DND-41 (cell line): ENCODE measurements around the gene C1orf174.

ENCODE experiments used
- ATAC-seq: fragments of 200-7000 bp; cut with Tn5 transposase; 3 replicates; pipeline ENCODE4 v1.9.1; 2021; ENCODE audit warnings: low read depth; ENCODE audit not compliant: insufficient read depth
- DNase-seq: peaks from one replicate; pipeline ENCODE4 v3.0.0-alpha.2; 2020
- H2AFZ ChIP-seq: 2 replicates; pipeline ENCODE4 v1.6.0; 2012; ENCODE audit warnings: low read depth, low read length
- H3K27ac ChIP-seq: 2 replicates; pipeline ENCODE4 v1.5.1; 2012; ENCODE audit warnings: low read length, inconsistent platforms
- H3K27me3 ChIP-seq: fragments of 200-600 bp; sonication (generic); 2 replicates; pipeline ENCODE4 v1.6.0; 2012; ENCODE audit warnings: low read length, mild to moderate bottlenecking, inconsistent platforms; ENCODE audit not compliant: insufficient read depth, poor library complexity
- H3K36me3 ChIP-seq: 2 replicates; pipeline ENCODE4 v1.5.1; 2012; ENCODE audit warnings: low read length, inconsistent platforms; ENCODE audit not compliant: insufficient read depth
- H3K4me1 ChIP-seq: 2 replicates; pipeline ENCODE4 v1.5.1; 2012; ENCODE audit warnings: mild to moderate bottlenecking, low read length; ENCODE audit not compliant: insufficient read depth
- H3K4me2 ChIP-seq: 2 replicates; pipeline ENCODE4 v1.6.0; 2012; ENCODE audit warnings: mild to moderate bottlenecking, moderate library complexity, low read length, inconsistent platforms; ENCODE audit not compliant: insufficient read depth
- H3K4me3 ChIP-seq, 2 experiments: fragments of 200-600 bp in 1 of 2; shearing (Covaris generic) in 1 of 2; 2 replicates each; pipeline ENCODE4 v1.5.1; 2012 to 2016; ENCODE audit warnings: inconsistent platforms in 2 of 2, low read length in 2 of 2, mild to moderate bottlenecking in 2 of 2, low read depth in 1 of 2, moderate library complexity in 1 of 2
- H3K79me2 ChIP-seq: 2 replicates; pipeline ENCODE4 v1.6.0; 2012; ENCODE audit warnings: low read length, inconsistent platforms; ENCODE audit not compliant: insufficient read depth
- H3K9ac ChIP-seq: 2 replicates; pipeline ENCODE4 v1.6.0; 2012; ENCODE audit warnings: low read depth, mild to moderate bottlenecking, inconsistent platforms, low read length, moderate library complexity
- H3K9me3 ChIP-seq: 2 replicates; pipeline ENCODE4 v1.5.1; 2012; ENCODE audit warnings: low read length, moderate library complexity, mild to moderate bottlenecking, inconsistent platforms; ENCODE audit not compliant: insufficient read depth, severe bottlenecking
- H4K20me1 ChIP-seq: 2 replicates; pipeline ENCODE4 v1.6.0; 2012; ENCODE audit warnings: low read length; ENCODE audit not compliant: insufficient read depth
- EZH2 ChIP-seq: IDR thresholded peaks from 3 replicates; pipeline ENCODE4 v1.6.1; 2012; ENCODE audit warnings: borderline replicate concordance, low read depth, mild to moderate bottlenecking, moderate library complexity, low read length, inconsistent platforms; ENCODE audit not compliant: severe bottlenecking
- TF ChIP-seq, protein P1 (sequence below): IDR thresholded peaks from 2 replicates; pipeline ENCODE4 v1.5.1; 2012; ENCODE audit warnings: borderline replicate concordance, low read length, moderate library complexity, mild to moderate bottlenecking; ENCODE audit not compliant: poor library complexity, severe bottlenecking; ENCODE audit errors: extremely low read depth

Gene C1orf174

DNA sequence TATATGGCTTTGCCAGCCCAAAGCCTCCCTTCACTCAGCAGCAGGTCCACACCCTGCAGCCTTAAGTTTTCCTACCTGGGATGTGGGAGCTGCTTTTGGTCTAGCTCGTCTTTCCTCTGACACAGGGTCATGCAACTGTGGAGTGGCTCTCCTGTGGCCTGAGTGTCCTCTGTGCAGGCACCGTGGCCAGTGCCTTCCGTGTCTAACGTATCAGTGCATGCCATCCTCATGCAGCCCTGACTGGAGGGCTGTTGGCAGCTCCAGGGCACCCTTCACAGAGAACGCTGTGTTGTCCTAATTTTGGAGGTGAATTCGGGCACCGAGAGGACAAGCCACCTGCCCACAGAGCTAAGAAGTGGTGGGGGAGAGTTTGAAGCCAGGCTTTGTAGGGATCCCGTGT, 25.7 kb upstream of the C1orf174 start:
- no peak overlapping the region for H3K4me3 ChIP-seq

DNA sequence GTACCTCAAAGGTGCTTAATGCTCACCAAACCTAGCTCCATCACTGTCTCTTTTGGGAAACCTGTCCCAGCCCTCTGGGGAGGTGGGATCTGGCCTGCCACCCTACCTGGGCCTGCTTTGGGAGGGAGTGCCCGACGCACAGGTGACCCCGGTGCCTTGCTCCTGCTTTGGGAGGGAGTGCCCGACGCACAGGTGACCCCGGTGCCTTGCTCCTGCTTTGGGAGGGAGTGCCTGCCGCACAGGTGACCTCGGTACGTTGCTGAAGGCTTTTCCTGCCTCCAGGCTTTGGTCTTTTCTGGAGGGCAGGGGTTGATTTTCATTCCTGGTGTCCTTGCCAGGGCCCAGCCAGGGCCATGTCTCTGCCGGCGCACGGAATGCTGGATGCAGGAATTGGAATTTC, 25.2 kb upstream of the C1orf174 start:
- H4K20me1 ChIP-seq, result peaks cover 2% of the 10 kb centered on the region
- DNase-seq (no peak), ATAC-seq (no peak)
- H3K36me3 ChIP-seq, result no peaks in the 10 kb centered on the region
- H3K9ac ChIP-seq, result no peak overlapping the region
- H3K4me2 ChIP-seq, result no peak overlapping the region
- H3K4me3 ChIP-seq, result no peak overlapping the region
- no peak overlapping the region for H2AFZ ChIP-seq
- no peaks in the 10 kb centered on the region for H3K4me1 ChIP-seq
- no peaks in the 10 kb centered on the region for H3K79me2 ChIP-seq
- H3K27me3 ChIP-seq, result no peaks in the 10 kb centered on the region
- TF ChIP-seq, protein P1, sequence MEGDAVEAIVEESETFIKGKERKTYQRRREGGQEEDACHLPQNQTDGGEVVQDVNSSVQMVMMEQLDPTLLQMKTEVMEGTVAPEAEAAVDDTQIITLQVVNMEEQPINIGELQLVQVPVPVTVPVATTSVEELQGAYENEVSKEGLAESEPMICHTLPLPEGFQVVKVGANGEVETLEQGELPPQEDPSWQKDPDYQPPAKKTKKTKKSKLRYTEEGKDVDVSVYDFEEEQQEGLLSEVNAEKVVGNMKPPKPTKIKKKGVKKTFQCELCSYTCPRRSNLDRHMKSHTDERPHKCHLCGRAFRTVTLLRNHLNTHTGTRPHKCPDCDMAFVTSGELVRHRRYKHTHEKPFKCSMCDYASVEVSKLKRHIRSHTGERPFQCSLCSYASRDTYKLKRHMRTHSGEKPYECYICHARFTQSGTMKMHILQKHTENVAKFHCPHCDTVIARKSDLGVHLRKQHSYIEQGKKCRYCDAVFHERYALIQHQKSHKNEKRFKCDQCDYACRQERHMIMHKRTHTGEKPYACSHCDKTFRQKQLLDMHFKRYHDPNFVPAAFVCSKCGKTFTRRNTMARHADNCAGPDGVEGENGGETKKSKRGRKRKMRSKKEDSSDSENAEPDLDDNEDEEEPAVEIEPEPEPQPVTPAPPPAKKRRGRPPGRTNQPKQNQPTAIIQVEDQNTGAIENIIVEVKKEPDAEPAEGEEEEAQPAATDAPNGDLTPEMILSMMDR, result no peak
- no peak for TF ChIP-seq EZH2
- H3K9me3 ChIP-seq, result no peaks in the 10 kb centered on the region
- no peak overlapping the region for H3K27ac ChIP-seq

More for the DNA sequence above, 25.7 kb upstream of the C1orf174 start:
- no peaks in the 10 kb centered on the region for H3K9me3 ChIP-seq
- no peaks in the 10 kb centered on the region for H3K4me1 ChIP-seq
- peaks cover 2% of the 10 kb centered on the region for H4K20me1 ChIP-seq
- no peak overlapping the region for H3K27ac ChIP-seq
- no peak overlapping the region for H3K9ac ChIP-seq
- no peak for DNase-seq
- no peak overlapping the region for H2AFZ ChIP-seq
- H3K27me3 ChIP-seq, result no peaks in the 10 kb centered on the region
- no peaks in the 10 kb centered on the region for H3K36me3 ChIP-seq
- ATAC-seq, result no peak
- no peak overlapping the region for H3K4me2 ChIP-seq
- no peaks in the 10 kb centered on the region for H3K79me2 ChIP-seq
- TF ChIP-seq, protein P1, result no peak
- no peak for TF ChIP-seq EZH2

DNA sequence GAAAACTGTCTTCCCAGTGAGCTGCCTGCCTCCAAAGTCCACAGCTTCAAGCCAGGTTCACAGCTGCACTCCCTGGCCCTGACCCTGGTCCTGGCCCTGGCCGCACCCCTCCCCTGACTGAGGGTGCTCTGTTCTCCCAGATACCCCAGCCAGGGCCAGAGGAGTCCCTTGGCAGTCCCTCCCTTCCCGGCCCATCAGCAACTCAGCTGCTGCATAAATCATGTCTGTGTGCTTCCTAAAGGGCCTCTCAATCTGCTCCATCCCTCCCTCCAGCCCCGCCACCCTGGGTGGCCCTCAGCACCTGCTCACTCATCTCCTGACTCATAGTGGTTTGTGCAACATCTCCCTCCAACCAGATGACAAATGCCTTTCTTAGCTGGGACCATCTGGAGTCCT, 24.8 kb upstream of the C1orf174 start:
- no peaks in the 10 kb centered on the region for H3K4me1 ChIP-seq
- no peak for DNase-seq
- H3K9me3 ChIP-seq, result no peaks in the 10 kb centered on the region
- peaks cover 2% of the 10 kb centered on the region; the same call in 1 of the 2 replicates for H4K20me1 ChIP-seq
- TF ChIP-seq, protein P1, result no peak
- no peak for TF ChIP-seq EZH2
- no peak overlapping the region for H3K4me3 ChIP-seq
- no peaks in the 10 kb centered on the region for H3K27me3 ChIP-seq
- H3K4me2 ChIP-seq, result no peak overlapping the region
- no peak for ATAC-seq
- no peak overlapping the region for H3K27ac ChIP-seq
- no peak overlapping the region for H2AFZ ChIP-seq
- H3K36me3 ChIP-seq, result no peaks in the 10 kb centered on the region
- H3K9ac ChIP-seq, result no peak overlapping the region
- no peaks in the 10 kb centered on the region for H3K79me2 ChIP-seq

DNA sequence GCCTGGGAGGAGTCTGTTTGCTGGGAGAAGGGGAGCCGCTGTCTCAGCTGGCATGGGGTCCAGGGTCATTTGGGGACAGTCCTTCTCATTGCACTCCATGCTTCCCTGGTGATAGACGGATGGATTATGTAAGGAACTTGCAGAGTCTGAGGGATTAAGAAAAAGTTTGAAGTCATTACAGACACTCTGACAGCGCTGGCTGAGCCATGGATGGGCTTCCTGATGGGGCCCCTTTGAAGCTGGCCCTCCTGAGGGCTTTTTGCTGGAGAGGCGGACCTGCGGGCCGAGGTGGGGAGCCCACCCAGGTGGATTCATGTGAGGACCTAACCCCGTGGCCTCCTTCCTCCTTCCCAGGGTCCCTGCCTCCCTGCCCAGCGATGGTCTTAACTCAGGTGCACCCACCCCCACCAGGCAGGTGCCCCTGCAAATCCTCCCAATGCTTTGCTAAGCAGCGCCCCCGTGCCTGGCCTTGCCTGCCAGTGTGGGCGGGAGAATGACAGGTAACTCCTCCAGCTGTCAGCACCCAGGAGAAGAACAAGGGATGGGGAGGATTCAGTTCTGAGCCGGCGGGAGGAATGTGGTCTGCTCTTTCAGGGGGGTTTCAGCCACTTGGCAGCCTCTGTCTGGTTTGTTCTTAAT, 24.2 kb upstream of the C1orf174 start:
- H4K20me1 ChIP-seq, result peaks cover 2% of the 10 kb centered on the region
- H2AFZ ChIP-seq, result no peak overlapping the region
- no peaks in the 10 kb centered on the region for H3K27me3 ChIP-seq
- H3K9me3 ChIP-seq, result no peaks in the 10 kb centered on the region
- H3K9ac ChIP-seq, result no peak overlapping the region
- H3K4me3 ChIP-seq, result no peak overlapping the region
- DNase-seq (no peak), ATAC-seq (no peak)
- no peak overlapping the region for H3K27ac ChIP-seq
- H3K4me1 ChIP-seq, result no peaks in the 10 kb centered on the region
- TF ChIP-seq EZH2, result no peak
- TF ChIP-seq, protein P1, result no peak
- H3K4me2 ChIP-seq, result no peak overlapping the region
- no peaks in the 10 kb centered on the region for H3K79me2 ChIP-seq
- H3K36me3 ChIP-seq, result no peaks in the 10 kb centered on the region
